Epidermal melanocyte (primary cell): ENCODE data around the gene ALMS1.
"Not testable (repeated sequence)": the region's sequence is repeated elsewhere in the genome, so short reads cannot be mapped to it uniquely, and the experiment has no call there.

Experiments used
- DNase-seq: peaks from one replicate; pipeline ENCODE4 v3.0.0; 2011; ENCODE audit warnings: low spot score; ENCODE audit not compliant: insufficient read length

ALMS1 gene

GRCh38 chr2:73510470-73510869 lies 124.8 kb downstream of the ALMS1 start:
- not testable (repeated sequence) for DNase-seq

DNA sequence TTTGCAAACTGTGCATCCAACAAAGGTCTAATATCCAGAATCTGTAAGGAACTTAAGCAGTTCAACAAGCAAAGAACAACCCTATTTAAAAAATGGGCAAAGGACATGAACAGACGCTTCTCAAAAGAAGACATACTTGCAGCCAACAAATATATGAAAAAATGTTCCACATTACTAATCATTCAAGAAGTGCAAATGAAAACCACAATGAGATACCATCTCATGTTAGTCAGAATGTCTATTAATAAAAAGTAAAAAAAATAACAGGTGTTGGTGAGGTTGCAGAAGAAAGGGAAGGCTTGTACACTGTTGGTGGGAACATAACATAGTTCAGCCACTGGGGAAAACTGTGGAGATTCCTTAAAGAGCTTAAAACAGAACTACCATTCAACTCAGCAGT lies 130.4 kb downstream of the ALMS1 start:
- DNase-seq = no peak

DNA sequence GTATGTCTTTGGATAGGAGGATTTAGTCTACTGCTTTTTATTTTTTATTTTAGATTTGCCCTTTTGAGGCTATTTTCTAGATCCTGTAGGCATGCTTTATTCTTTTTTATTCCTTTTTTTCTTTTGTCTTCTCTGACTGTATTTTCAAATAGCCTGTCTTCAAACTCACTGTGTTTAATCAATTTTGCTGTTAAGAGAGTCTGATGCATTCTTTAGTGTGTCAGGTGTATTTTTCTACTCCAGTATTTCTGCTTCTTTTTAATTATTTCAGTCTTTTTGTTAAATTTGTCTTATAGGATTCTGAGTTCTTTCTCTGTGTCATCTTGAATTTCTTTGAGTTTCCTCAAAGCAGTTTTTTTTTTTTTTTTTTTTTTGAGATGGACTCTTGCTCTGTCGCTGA lies 143.1 kb downstream of the ALMS1 start:
- DNase-seq = no peak

DNA sequence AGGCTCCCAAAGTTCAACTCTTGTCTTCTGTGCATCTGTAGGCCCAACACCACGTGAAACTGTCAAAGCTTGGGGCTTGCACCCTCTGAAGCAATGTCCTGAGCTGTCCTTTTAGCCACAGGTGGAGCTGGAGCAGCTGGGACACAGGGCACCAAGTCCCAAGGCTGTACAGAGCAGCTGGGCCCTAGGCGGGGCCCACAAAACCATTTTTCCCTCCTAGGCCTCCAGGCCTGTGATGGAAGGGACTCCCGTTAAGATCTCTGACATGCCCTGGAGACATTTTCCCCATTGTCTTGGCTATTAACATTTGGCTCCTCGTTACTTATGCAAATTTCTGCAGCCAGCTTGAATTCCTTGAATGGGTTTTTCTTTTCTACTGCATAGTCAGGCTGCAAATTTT lies 145.1 kb downstream of the ALMS1 start:
- DNase-seq = not testable (repeated sequence)

DNA sequence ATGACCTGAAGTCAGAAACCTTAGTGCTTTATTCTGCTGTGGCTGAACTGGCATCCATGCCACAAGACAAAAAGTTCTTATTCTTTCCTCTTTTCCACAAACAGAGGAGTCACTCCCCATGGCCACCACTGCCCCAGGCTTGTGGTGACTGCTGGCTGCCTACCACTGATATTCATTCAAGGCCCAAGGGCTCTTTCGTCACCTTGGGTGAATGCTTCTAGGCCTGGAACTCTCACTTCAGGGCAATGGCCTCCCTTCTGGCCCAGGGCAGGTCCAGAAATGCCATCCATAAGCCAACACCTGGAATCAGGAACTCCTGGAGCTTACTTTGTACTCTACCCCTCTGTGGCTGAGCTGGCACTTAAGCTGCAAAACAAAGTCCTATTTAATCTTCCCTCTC lies 146.7 kb downstream of the ALMS1 start:
- DNase-seq = no peak

DNA sequence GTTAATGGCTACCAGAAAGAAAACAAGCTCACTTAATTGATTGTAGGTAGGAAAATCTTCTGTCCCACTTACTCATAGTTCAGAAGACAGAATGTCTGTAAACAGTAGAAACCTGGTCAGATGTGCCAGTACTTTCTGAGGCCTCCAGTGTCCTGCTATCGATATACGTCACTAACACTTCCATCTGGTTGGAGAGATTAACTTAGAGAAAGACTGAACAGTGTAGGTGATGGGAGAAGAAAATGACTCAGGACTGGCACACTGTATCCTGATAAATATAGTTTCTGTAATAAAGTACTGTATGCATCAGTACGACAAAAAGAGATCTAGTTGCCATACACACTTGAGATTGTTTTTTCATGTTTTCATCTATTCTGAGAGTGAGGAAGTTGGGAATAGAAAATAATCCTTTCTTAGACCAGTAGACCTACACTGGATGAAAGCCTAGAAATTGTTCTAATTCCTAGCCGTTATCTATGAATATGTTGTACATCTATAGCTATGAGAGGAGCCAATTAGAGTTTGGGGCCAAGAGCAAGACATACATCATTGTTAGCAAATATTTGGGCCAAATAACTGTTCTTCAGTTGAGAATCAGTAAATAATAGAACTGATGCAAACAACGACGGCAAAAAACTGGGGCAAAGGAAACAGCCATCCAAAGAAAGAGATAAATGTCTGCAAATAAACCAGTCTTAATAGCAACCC lies 150.7 kb downstream of the ALMS1 start:
- no peak for DNase-seq

- not testable (repeated sequence) for DNase-seq
Observed at GRCh38 chr2:73560875-73561274, 175.2 kb downstream of the ALMS1 start.

DNA sequence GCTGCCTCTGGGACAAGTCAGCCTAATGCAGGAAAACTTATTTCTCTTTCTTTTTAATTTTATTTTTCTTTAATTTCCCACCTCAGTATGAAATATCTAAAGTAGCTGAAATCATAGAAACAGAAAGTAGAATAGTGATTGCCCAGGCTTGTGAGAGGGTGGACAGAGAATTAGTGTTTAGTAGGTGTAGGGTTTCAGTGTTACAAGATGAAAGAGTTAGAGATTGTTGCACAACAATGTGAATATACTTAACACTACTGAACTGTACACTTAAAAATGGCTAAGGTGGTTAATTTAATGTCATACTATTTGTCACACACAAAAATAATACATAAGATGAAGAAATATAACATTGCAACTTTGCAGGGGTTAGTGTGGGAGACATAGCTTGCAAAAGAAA lies 175.8 kb downstream of the ALMS1 start:
- DNase-seq = no peak

DNA sequence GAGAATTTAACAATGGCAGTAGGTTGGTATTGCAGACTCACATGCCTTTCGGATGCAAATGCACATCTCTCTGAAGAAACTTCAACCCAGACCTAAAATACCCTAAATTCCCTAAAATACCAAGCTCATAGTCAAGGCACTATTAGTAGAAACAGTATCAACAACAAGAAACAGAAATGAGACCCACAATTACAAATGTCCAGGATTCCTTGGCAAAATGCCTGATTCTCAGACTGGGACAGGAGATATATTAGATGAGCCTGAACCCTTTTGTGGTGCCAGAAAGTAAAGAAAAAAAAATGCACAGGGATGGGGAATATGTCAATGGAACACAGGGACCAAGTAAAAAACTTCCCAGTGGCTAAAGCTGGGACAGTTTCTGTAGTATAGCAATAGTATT lies 179.3 kb downstream of the ALMS1 start:
- DNase-seq = no peak

GRCh38 chr2:73566288-73566878 lies 180.7 kb downstream of the ALMS1 start:
- no peak for DNase-seq

DNA sequence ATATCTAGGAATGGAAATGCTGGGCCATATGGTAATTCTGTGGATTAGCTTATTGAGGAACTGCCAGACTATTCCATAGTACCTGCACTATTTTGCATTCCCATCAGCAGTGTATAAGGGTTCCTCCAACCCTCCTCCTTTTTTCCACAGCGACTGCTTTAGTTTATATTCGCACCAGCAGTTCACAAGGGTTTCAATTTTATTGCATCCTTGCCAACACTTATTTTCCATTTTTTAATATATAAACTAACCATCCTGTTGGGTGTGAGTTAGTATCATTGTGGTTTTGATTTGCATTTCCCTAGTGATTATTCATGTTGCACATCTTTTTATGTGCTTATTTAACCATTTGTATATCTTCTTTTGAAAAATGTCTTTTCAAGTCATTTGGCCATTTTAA lies 189.6 kb downstream of the ALMS1 start:
- no peak for DNase-seq

DNA sequence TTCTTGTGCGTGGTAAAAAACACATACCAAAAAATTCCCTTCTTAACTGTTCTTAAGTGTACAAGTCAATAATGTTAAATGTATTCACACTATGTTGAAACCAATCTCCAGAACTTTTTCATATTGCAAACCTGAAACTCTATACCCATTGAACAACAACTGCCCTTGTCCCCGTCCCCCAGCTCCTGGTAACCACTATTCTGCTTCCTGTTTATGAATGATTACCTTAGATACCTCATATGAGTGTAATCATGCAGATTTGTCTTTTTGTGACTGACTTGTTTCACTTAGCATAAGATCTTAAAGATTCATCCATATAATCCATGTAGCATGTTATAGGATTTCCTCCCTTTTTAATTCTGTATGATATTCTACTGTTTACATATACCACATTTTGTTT lies 196.7 kb downstream of the ALMS1 start:
- DNase-seq = no peak

DNA sequence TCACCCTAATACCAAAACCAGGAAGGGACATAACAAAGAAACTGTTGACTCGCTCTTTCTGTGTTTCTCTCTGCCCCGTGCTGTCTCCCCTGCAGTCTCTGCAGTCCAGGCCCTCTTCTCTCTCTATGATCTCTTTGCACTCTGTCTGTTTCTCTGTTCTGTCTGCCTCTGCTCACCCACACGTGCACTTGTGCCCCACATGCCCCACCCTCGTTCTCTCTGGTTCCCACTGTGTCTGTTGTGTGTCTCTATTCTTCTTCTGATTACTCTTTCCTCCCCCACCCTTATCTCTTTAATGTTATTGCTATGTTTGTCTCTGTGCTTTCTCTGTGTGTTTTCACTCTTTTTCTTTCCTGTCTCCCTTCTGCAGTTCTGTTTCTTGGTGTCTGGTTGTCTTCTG lies 202.5 kb downstream of the ALMS1 start:
- no peak for DNase-seq

DNA sequence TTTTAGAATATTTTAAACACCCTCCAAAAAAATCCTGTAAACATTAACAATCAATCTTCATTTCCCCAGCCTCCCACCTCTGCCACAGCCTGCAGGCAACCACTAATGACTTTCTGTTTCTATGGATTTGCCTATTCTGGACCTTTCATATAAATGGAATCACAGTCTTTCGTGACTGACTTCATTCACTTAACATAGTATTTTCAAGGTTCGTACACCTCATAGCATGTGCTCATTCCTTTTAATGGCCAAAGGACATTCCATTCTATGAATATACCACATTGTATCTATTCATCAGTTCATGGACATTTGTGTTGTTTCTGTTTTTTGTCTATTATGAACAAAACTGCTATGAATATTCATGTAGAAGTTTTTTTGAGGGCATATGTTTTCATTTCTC lies 208.0 kb downstream of the ALMS1 start:
- DNase-seq = no peak

GRCh38 chr2:73594251-73594650 lies 208.6 kb downstream of the ALMS1 start:
- DNase-seq = no peak

GRCh38 chr2:73601780-73602179 lies 216.1 kb downstream of the ALMS1 start:
- no peak for DNase-seq

DNA sequence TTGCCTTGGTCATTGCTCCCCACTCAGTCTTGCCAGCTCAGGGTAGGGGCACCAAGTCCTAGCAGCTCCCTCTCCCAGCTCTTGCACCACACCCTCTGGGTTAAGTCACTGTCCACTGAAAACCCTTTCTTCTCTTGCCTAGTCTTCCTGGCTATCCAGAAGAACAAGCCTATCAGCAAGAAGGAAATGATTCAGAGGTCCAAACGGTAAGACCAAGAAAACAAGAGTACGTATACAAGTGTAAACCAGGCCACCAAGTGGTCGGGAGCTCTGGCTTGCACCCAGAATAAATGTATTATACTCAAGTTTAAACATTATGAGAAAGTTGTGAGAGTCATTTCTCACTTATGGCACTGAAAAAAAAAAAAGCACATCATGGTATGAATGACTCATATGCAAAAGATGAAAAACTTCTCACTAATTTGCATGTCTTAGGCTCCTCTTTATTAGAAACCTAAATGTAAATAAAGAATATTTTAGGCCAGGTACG lies 217.5 kb downstream of the ALMS1 start:
- DNase-seq = not testable (repeated sequence)

GRCh38 chr2:73604589-73604988 lies 219.0 kb downstream of the ALMS1 start:
- DNase-seq = not testable (repeated sequence)

- no peak for DNase-seq
Observed at GRCh38 chr2:73610111-73610510, 224.5 kb downstream of the ALMS1 start.

GRCh38 chr2:73611193-73611592 lies 225.6 kb downstream of the ALMS1 start:
- DNase-seq = no peak

DNA sequence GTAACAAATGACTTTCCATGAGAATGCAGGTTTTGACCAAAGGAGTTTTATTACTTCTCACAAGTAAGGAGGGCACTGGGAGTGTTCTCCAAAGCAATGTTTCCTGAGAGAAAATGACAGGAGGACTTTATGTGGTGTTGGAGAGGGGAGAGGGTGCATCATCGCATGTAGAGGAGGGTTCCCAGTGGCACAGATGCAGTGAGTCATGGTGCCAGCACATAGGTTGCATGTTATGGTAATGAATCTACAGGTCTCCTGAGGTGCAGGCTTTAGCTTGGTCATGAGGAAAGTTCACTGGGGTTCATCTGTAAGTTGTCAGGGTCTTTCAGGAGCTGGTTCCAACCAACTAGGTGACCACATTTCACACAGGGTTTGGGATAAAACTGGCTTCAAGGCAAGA lies 226.2 kb downstream of the ALMS1 start:
- no peak for DNase-seq

- DNase-seq = no peak
Observed at GRCh38 chr2:73614105-73614504, 228.5 kb downstream of the ALMS1 start.

DNA sequence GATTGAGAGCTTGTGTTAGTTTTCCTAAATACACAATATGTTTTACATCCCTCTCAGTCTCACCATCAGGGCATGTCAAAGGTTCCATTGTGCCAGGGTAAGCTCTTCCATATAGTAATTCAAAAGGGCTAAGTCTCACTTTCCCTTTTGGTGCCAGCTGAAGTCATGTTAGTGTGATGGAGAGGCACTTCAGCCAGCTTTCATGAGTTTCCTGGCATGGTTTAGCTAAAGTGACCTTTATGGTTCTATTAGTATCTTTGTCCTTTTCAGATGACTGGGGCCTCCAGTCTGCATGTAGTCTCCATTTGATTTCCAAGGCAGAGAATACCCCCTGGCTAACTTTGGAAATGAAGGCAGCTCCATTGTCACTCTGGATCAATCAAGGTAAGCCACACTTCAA lies 229.4 kb downstream of the ALMS1 start:
- DNase-seq = no peak
